ENCODE measurements around the gene GMCL1. TPM values are rescaled to one million over a fixed set of nuclear protein-coding genes. Genes with fewer than 3 reads are reported as not detected.

Gene GMCL1
- total and polyA plus RNA-seq, 2 of the 13 experiments (the other 11 are each of a cell fraction or from before 2014, with no cell fraction given), result 18.7 to 24.0 TPM

DNA sequence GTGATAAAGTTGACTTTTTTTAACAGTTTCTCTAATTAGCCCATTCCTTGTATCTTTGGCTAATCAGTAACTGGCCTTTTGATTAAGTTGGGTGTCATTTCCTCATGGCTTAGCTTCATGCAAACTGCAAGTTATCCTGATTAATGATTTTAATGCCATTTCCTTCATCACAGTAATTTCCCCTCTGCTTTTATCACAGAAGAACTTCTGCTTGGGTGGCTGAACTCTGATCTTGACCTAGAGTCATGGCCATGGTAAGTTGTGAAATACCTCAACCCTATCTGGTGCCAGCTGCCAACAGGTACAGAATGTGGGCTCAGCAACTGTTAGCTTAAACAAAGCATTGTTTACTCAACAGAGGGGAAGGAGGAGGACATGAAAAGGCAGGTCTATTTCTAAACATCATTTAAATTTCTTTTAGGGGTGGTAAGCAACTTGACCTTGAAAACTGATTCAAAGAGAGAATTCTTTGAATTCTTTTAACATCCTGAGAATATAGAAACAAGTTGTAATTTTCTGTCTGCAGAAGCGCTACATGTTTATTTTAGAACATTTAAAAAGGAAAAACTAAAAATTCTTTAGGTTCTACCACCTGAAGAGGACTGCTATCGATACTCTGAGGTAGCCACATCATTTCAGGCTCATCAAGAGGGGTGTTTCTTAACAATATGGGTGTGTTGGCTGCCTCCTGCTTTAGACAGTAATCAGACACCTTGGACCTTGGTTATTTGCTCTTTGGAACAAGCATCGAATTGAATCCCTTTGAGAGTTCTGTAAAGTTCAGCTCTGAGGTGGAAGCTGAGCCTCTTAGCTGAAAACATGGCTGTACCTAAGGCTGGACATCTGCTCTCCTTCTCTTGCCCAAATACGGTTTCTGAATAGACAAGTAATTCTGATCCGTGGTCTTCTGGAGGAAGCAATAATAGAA, 47.9 kb upstream of the GMCL1 start (continued):
- no peak for TF ChIP-seq CEBPZ (IDR thresholded peaks at IDR 0.05; ENCODE audit: low read length)
- TF ChIP-seq ELF4 (CRISPR knock-in tag; IDR thresholded peaks at IDR 0.05; ENCODE audit: borderline replicate concordance), result no peak
- TF ChIP-seq ZFYVE20 (CRISPR knock-in tag; IDR thresholded peaks at IDR 0.05; ENCODE audit: borderline replicate concordance, low read depth), result no peak
- peak; percentile 97 for TF ChIP-seq PITX1 (CRISPR knock-in tag; IDR thresholded peaks at IDR 0.05)
- peak; percentile 99 for TF ChIP-seq NFKBIZ (CRISPR knock-in tag; IDR thresholded peaks at IDR 0.05)
- TF ChIP-seq ZNF496 (CRISPR knock-in tag; IDR thresholded peaks at IDR 0.05; ENCODE audit: insufficient replicate concordance), result no peak
- TF ChIP-seq HNRNPL (IDR thresholded peaks at IDR 0.05; ENCODE audit: low read depth, low read length), result peak; percentile 89
- TF ChIP-seq, protein P1, sequence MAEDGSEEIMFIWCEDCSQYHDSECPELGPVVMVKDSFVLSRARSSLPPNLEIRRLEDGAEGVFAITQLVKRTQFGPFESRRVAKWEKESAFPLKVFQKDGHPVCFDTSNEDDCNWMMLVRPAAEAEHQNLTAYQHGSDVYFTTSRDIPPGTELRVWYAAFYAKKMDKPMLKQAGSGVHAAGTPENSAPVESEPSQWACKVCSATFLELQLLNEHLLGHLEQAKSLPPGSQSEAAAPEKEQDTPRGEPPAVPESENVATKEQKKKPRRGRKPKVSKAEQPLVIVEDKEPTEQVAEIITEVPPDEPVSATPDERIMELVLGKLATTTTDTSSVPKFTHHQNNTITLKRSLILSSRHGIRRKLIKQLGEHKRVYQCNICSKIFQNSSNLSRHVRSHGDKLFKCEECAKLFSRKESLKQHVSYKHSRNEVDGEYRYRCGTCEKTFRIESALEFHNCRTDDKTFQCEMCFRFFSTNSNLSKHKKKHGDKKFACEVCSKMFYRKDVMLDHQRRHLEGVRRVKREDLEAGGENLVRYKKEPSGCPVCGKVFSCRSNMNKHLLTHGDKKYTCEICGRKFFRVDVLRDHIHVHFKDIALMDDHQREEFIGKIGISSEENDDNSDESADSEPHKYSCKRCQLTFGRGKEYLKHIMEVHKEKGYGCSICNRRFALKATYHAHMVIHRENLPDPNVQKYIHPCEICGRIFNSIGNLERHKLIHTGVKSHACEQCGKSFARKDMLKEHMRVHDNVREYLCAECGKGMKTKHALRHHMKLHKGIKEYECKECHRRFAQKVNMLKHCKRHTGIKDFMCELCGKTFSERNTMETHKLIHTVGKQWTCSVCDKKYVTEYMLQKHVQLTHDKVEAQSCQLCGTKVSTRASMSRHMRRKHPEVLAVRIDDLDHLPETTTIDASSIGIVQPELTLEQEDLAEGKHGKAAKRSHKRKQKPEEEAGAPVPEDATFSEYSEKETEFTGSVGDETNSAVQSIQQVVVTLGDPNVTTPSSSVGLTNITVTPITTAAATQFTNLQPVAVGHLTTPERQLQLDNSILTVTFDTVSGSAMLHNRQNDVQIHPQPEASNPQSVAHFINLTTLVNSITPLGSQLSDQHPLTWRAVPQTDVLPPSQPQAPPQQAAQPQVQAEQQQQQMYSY (CRISPR knock-in tag; IDR thresholded peaks at IDR 0.05), result no peak
- peak; percentile 15 for TF ChIP-seq YY1 (IDR thresholded peaks at IDR 0.05; ENCODE audit: insufficient read depth, insufficient replicate concordance, low read depth, low read length)
- peak; percentile 97 for TF ChIP-seq TARDBP (CRISPR knock-in tag; IDR thresholded peaks at IDR 0.05)
- no peak for TF ChIP-seq SMAD9 (CRISPR knock-in tag; IDR thresholded peaks at IDR 0.05)
- no peak for TF ChIP-seq ZNF207 (IDR thresholded peaks at IDR 0.05; ENCODE audit: borderline replicate concordance)
- TF ChIP-seq PHF20 (CRISPR knock-in tag; IDR thresholded peaks at IDR 0.05), result no peak; the same call in 1 of the 2 replicates
- TF ChIP-seq, protein P2, sequence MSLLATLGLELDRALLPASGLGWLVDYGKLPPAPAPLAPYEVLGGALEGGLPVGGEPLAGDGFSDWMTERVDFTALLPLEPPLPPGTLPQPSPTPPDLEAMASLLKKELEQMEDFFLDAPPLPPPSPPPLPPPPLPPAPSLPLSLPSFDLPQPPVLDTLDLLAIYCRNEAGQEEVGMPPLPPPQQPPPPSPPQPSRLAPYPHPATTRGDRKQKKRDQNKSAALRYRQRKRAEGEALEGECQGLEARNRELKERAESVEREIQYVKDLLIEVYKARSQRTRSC (CRISPR knock-in tag; IDR thresholded peaks at IDR 0.05; ENCODE audit: low read depth), result no peak
- TF ChIP-seq ZNF607 (CRISPR knock-in tag; IDR thresholded peaks at IDR 0.05; ENCODE audit: borderline replicate concordance), result peak; percentile 71; the same call in 1 of the 2 replicates
- 0 out of 2 replicates have a peak, but pooled peaks have one; percentile 65 for TF ChIP-seq MYNN (CRISPR knock-in tag; IDR thresholded peaks at IDR 0.05; ENCODE audit: low read depth)
- TF ChIP-seq ZNF776 (CRISPR knock-in tag; IDR thresholded peaks at IDR 0.05), result no peak
